ENCODE measurements around the gene EBP.

- TF ChIP-seq EZH2 (IDR thresholded peaks at IDR 0.05; ENCODE audit: borderline replicate concordance, low read depth, low read length, severe bottlenecking): no peak
- no peak for TF ChIP-seq CTCF (IDR thresholded peaks at IDR 0.05; ENCODE audit: borderline replicate concordance, extremely low read depth, low read length, poor library complexity, severe bottlenecking)
Measured at GRCh38 chrX:48516285-48516684, 5.3 kb upstream of the EBP start.

All from DND-41 (cell line).